Measurements from ENCODE around the gene LSS.

DNA sequence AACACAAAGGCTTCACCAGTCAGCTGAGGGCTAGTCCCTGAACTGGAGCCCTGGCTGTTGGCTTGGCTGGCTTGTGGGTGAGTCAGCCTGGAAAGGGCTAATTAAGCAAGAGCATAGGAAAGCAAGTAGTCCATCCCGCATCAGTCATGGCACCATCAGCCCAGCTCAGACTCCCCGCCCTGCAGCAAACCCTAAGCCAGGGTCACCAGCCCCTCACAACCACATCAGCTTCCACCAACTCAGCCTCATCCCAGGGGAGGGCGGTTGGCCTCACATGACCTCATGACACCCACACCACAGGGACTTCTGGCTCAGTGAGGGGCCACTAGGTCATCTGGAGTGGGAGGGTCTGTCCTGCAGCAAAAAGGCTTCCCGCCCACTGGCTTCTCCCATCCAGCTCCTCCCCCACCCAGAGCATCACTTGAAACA lies 37.3 kb downstream of the LSS start:
- TF ChIP-seq, protein P1, sequence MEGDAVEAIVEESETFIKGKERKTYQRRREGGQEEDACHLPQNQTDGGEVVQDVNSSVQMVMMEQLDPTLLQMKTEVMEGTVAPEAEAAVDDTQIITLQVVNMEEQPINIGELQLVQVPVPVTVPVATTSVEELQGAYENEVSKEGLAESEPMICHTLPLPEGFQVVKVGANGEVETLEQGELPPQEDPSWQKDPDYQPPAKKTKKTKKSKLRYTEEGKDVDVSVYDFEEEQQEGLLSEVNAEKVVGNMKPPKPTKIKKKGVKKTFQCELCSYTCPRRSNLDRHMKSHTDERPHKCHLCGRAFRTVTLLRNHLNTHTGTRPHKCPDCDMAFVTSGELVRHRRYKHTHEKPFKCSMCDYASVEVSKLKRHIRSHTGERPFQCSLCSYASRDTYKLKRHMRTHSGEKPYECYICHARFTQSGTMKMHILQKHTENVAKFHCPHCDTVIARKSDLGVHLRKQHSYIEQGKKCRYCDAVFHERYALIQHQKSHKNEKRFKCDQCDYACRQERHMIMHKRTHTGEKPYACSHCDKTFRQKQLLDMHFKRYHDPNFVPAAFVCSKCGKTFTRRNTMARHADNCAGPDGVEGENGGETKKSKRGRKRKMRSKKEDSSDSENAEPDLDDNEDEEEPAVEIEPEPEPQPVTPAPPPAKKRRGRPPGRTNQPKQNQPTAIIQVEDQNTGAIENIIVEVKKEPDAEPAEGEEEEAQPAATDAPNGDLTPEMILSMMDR (conservative IDR thresholded peaks at IDR 0.05; ENCODE audit: low read depth, low read length): no peak
- no peak for TF ChIP-seq EZH2 (IDR thresholded peaks at IDR 0.05; ENCODE audit: low read length, unreplicated experiment)
- TF ChIP-seq EZH2phosphoT487 (IDR thresholded peaks at IDR 0.05; ENCODE audit: borderline replicate concordance, low read length): no peak
